WTC11 (cell line): ENCODE results near the gene ERICH3. TPM values are rescaled to one million over a fixed set of nuclear protein-coding genes. Genes with fewer than 3 reads are reported as not detected.

Experiments
- ATAC-seq: fragments of 200-7000 bp; cut with Tn5 transposase; 2 replicates; pipeline ENCODE4 v1.10.0; 2021; ENCODE audit warnings: mild to moderate bottlenecking, moderate library complexity
- CTCF ChIA-PET: fragments of 300-600 bp; sonication (Branson Sonifier 250); formaldehyde crosslinking; loops from one replicate; lab custom pipeline; 2021; ENCODE audit warnings: antibody characterized with exemption; lab: Charles Lee
- POLR2A ChIA-PET: fragments of 350-600 bp; sonication (Branson Sonifier 250); formaldehyde crosslinking; loops from one replicate; lab custom pipeline; 2021; ENCODE audit warnings: antibody characterized with exemption; lab: Charles Lee
- DNase-seq: peaks from one replicate; pipeline ENCODE4 v3.0.0; 2021; ENCODE audit warnings: low spot score
- H3K27ac Mint-ChIP-seq: 2 replicates; pipeline ENCODE4 v1.8.0; 2021; ENCODE audit warnings: mixed read lengths
- H3K27me3 Mint-ChIP-seq: 2 replicates; pipeline ENCODE4 v1.8.0; 2021; ENCODE audit warnings: low read depth, mild to moderate bottlenecking, moderate library complexity, mixed read lengths
- H3K36me3 Mint-ChIP-seq: 2 replicates; pipeline ENCODE4 v1.8.0; 2021; ENCODE audit warnings: mixed read lengths
- H3K4me1 Mint-ChIP-seq: 2 replicates; pipeline ENCODE4 v1.8.0; 2022; ENCODE audit warnings: mixed read lengths
- H3K4me3 Mint-ChIP-seq: 2 replicates; pipeline ENCODE4 v1.8.0; 2021; ENCODE audit warnings: mild to moderate bottlenecking, moderate library complexity, mixed read lengths
- H3K9me3 Mint-ChIP-seq: 2 replicates; pipeline ENCODE4 v1.8.0; 2021; ENCODE audit warnings: mixed read lengths
- ATF1 ChIP-seq: sonication (generic); formaldehyde crosslinking; IDR thresholded peaks from 2 replicates; pipeline ENCODE4 v1.8.1; 2023; ENCODE audit warnings: mild to moderate bottlenecking, moderate library complexity, missing genetic modification reagents
- ESRRA ChIP-seq: sonication (generic); formaldehyde crosslinking; IDR thresholded peaks from 2 replicates; pipeline ENCODE4 v1.8.1; 2022; ENCODE audit warnings: mild to moderate bottlenecking, missing genetic modification reagents, borderline replicate concordance
- FOXK1 ChIP-seq: sonication (generic); formaldehyde crosslinking; IDR thresholded peaks from 2 replicates; pipeline ENCODE4 v1.8.0; 2022; ENCODE audit warnings: mild to moderate bottlenecking, moderate library complexity, missing genetic modification reagents
- FOXP1 ChIP-seq: sonication (generic); formaldehyde crosslinking; IDR thresholded peaks from 2 replicates; pipeline ENCODE4 v1.8.0; 2022; ENCODE audit warnings: missing genetic modification reagents, mild to moderate bottlenecking, moderate library complexity, borderline replicate concordance
- GABPB1 ChIP-seq: sonication (generic); formaldehyde crosslinking; IDR thresholded peaks from 2 replicates; pipeline ENCODE4 v1.8.1; 2023; ENCODE audit warnings: mild to moderate bottlenecking, missing genetic modification reagents
- NR1H2 ChIP-seq: sonication (generic); formaldehyde crosslinking; IDR thresholded peaks from 2 replicates; pipeline ENCODE4 v1.9.0; 2021; ENCODE audit warnings: mild to moderate bottlenecking, moderate library complexity, missing genetic modification reagents
- NR2C2 ChIP-seq: sonication (generic); formaldehyde crosslinking; IDR thresholded peaks from 2 replicates; pipeline ENCODE4 v1.8.0; 2022; ENCODE audit warnings: mild to moderate bottlenecking, missing genetic modification reagents
- OVOL2 ChIP-seq: fragments of 250-450 bp; sonication (Bioruptor Pico); IDR thresholded peaks from 2 replicates; pipeline ENCODE4 v1.9.0; 2021; ENCODE audit warnings: mild to moderate bottlenecking, borderline replicate concordance
- SMAD3 ChIP-seq: sonication (generic); formaldehyde crosslinking; IDR thresholded peaks from 2 replicates; pipeline ENCODE4 v1.8.0; 2022; ENCODE audit warnings: missing genetic modification reagents, mild to moderate bottlenecking, borderline replicate concordance
- ZNF138 ChIP-seq: sonication (generic); formaldehyde crosslinking; conservative IDR thresholded peaks from 2 replicates; pipeline ENCODE4 v1.8.1; 2022; ENCODE audit warnings: mild to moderate bottlenecking, moderate library complexity, missing genetic modification reagents
- total RNA-seq: library from RNA; stranded (reverse); gene quantifications from 3 replicates; pipeline ENCODE4 v1.2.3, GENCODE V29; 2021
- TF ChIP-seq, protein P1 (sequence below): fragments of 250-450 bp; sonication (Bioruptor Pico); IDR thresholded peaks from 2 replicates; pipeline ENCODE4 v2.1.2; 2022; ENCODE audit warnings: mild to moderate bottlenecking, moderate library complexity
- TF ChIP-seq, protein P2 (sequence below): fragments of 250-450 bp; sonication (Bioruptor Pico); IDR thresholded peaks from 2 replicates; pipeline ENCODE4 v1.9.0; 2021; ENCODE audit warnings: mild to moderate bottlenecking
- TF ChIP-seq, protein P3 (sequence below): sonication (generic); formaldehyde crosslinking; IDR thresholded peaks from 2 replicates; pipeline ENCODE4 v1.8.1; 2022; ENCODE audit warnings: missing genetic modification reagents, borderline replicate concordance
- TF ChIP-seq, protein P4 (sequence below): sonication (generic); formaldehyde crosslinking; IDR thresholded peaks from 2 replicates; pipeline ENCODE4 v1.8.1; 2023; ENCODE audit warnings: mild to moderate bottlenecking, moderate library complexity, missing genetic modification reagents
- TF ChIP-seq, protein P5 (sequence below): sonication (generic); formaldehyde crosslinking; IDR thresholded peaks from 2 replicates; pipeline ENCODE4 v1.8.1; 2022; ENCODE audit warnings: low read depth, mild to moderate bottlenecking, moderate library complexity, missing genetic modification reagents, borderline replicate concordance
- TF ChIP-seq, protein P6 (sequence below): fragments of 250-450 bp; sonication (Bioruptor Pico); IDR thresholded peaks from 2 replicates; pipeline ENCODE4 v1.9.0; 2021; ENCODE audit warnings: moderate library complexity, mild to moderate bottlenecking, inconsistent platforms, borderline replicate concordance
- TF ChIP-seq, protein P7 (sequence below): sonication (generic); formaldehyde crosslinking; IDR thresholded peaks from 2 replicates; pipeline ENCODE4 v1.8.1; 2023; ENCODE audit warnings: mild to moderate bottlenecking, missing genetic modification reagents, borderline replicate concordance
- TF ChIP-seq, protein P8 (sequence below): sonication (generic); formaldehyde crosslinking; IDR thresholded peaks from 2 replicates; pipeline ENCODE4 v1.8.1; 2022; ENCODE audit warnings: low read depth, missing genetic modification reagents, borderline replicate concordance

Gene ERICH3
- total RNA-seq, 1 experiment from 2014 or later: 0.07 TPM

DNA sequence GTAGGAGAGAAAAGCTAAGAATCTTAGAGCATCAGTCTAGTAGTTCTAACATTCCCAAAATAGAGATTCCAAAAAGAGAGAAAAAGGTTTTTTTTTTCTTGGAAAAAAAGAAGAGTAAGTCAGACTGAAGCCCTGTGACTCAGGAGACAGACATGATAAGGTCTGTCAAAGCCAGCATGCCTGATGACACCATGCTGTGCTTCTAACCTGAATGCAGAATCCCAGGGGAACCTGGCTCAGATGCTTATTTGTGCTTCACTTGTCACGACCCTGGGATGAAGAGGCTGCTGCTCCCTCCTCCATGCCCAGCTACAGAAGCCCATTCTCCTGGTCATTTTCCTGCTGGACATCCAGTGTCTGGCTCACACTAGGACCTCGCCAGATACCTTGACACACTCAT is 44.3 kb downstream of the ERICH3 start:
- H3K9me3 Mint-ChIP-seq: no peaks in the 10 kb centered on the region
- TF ChIP-seq, protein P1, sequence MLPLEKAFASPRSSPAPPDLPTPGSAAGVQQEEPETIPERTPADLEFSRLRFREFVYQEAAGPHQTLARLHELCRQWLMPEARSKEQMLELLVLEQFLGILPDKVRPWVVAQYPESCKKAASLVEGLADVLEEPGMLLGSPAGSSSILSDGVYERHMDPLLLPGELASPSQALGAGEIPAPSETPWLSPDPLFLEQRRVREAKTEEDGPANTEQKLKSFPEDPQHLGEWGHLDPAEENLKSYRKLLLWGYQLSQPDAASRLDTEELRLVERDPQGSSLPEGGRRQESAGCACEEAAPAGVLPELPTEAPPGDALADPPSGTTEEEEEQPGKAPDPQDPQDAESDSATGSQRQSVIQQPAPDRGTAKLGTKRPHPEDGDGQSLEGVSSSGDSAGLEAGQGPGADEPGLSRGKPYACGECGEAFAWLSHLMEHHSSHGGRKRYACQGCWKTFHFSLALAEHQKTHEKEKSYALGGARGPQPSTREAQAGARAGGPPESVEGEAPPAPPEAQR (CRISPR knock-in tag): no peak
- TF ChIP-seq, protein P2, sequence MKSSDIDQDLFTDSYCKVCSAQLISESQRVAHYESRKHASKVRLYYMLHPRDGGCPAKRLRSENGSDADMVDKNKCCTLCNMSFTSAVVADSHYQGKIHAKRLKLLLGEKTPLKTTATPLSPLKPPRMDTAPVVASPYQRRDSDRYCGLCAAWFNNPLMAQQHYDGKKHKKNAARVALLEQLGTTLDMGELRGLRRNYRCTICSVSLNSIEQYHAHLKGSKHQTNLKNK: no peak
- TF ChIP-seq NR2C2 (CRISPR knock-in tag): no peak
- TF ChIP-seq, protein P3, sequence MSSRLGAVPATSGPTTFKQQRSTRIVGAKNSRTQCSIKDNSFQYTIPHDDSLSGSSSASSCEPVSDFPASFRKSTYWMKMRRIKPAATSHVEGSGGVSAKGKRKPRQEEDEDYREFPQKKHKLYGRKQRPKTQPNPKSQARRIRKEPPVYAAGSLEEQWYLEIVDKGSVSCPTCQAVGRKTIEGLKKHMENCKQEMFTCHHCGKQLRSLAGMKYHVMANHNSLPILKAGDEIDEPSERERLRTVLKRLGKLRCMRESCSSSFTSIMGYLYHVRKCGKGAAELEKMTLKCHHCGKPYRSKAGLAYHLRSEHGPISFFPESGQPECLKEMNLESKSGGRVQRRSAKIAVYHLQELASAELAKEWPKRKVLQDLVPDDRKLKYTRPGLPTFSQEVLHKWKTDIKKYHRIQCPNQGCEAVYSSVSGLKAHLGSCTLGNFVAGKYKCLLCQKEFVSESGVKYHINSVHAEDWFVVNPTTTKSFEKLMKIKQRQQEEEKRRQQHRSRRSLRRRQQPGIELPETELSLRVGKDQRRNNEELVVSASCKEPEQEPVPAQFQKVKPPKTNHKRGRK: no peak
- TF ChIP-seq, all 79 proteins: peak for 0
- Mint-ChIP-seq H3K4me3 (no peak overlapping the region), H3K27me3 (no peaks in the 10 kb centered on the region), H3K27ac (no peak overlapping the region), H3K4me1 (peaks cover 3% of the 10 kb centered on the region; the same call in 1 of the 2 replicates), H3K36me3 (no peaks in the 10 kb centered on the region)
- CTCF ChIA-PET: no interaction called here
- peak; percentile 86 for ATAC-seq
- POLR2A ChIA-PET: interaction anchor here (0.6 kb wide), 1 partner anchor 552 kb away, joined by 3 read pairs; no protein-coding TSS in a partner anchor
- DNase-seq: peak; percentile 10

DNA sequence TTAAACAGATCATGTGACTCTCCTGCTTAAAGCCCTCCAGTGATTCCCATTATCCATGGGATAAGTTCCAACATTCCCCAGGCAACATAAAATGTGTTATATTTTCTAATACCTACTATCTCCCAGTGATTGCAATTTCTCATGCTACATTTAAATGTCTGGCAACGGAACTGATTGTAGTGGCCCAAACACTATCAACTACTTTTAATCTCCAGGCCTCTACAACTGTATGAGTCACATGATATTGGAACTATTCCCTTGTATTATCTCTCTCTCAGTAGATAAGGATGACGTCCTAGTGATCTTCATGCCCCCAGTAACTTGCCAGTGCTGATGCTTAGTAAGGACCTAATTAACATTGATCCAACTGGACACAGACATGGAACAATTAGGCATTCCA is 49.9 kb downstream of the ERICH3 start:
- TF ChIP-seq ZNF138 (no peak), NR1H2 (CRISPR knock-in tag) (no peak), FOXP1 (CRISPR knock-in tag) (no peak), FOXK1 (CRISPR knock-in tag) (no peak)
- TF ChIP-seq, protein P4, sequence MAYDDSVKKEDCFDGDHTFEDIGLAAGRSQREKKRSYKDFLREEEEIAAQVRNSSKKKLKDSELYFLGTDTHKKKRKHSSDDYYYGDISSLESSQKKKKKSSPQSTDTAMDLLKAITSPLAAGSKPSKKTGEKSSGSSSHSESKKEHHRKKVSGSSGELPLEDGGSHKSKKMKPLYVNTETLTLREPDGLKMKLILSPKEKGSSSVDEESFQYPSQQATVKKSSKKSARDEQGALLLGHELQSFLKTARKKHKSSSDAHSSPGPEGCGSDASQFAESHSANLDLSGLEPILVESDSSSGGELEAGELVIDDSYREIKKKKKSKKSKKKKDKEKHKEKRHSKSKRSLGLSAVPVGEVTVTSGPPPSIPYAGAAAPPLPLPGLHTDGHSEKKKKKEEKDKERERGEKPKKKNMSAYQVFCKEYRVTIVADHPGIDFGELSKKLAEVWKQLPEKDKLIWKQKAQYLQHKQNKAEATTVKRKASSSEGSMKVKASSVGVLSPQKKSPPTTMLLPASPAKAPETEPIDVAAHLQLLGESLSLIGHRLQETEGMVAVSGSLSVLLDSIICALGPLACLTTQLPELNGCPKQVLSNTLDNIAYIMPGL (CRISPR knock-in tag): no peak
- TF ChIP-seq, protein P5, sequence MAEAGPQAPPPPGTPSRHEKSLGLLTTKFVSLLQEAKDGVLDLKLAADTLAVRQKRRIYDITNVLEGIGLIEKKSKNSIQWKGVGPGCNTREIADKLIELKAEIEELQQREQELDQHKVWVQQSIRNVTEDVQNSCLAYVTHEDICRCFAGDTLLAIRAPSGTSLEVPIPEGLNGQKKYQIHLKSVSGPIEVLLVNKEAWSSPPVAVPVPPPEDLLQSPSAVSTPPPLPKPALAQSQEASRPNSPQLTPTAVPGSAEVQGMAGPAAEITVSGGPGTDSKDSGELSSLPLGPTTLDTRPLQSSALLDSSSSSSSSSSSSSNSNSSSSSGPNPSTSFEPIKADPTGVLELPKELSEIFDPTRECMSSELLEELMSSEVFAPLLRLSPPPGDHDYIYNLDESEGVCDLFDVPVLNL: no peak
- TF ChIP-seq, protein P6, sequence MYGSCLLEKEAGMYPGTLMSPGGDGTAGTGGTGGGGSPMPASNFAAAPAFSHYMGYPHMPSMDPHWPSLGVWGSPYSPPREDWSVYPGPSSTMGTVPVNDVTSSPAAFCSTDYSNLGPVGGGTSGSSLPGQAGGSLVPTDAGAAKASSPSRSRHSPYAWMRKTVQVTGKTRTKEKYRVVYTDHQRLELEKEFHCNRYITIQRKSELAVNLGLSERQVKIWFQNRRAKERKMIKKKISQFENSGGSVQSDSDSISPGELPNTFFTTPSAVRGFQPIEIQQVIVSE (CRISPR knock-in tag): no peak
- no peaks in the 10 kb centered on the region for H3K9me3 Mint-ChIP-seq
- no peaks in the 10 kb centered on the region for H3K4me1 Mint-ChIP-seq
- ATAC-seq (no peak), DNase-seq (no peak)
- POLR2A ChIA-PET: no interaction called here
- CTCF ChIA-PET: no interaction called here
- no peak overlapping the region for H3K27ac Mint-ChIP-seq
- no peaks in the 10 kb centered on the region for H3K36me3 Mint-ChIP-seq
- H3K4me3 Mint-ChIP-seq: no peak overlapping the region
- no peaks in the 10 kb centered on the region for H3K27me3 Mint-ChIP-seq

DNA sequence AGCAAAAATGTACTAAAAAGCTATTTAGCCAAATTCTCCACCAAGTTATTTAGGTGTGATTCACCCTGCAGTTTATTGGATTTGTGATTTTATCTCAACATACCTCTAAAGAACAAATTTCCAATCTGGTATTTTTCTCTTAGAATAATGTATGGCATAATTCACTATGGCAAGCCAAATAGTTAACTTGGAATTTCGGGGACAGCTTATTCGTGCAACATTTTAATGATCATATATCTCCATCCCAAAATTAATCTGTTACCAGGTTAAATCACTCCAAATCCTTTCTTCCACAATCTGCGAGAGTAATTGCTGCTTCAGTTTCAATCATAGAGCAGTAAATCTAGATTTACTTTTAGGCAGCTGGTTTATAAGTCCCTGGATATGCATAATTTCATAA is 53.4 kb downstream of the ERICH3 start:
- Mint-ChIP-seq H3K27me3 (no peaks in the 10 kb centered on the region; the same call in 1 of the 2 replicates), H3K9me3 (no peaks in the 10 kb centered on the region), H3K4me1 (no peaks in the 10 kb centered on the region), H3K36me3 (no peaks in the 10 kb centered on the region), H3K27ac (no peak overlapping the region), H3K4me3 (no peak overlapping the region)
- DNase-seq (no peak), ATAC-seq (no peak)
- POLR2A ChIA-PET: no interaction called here
- CTCF ChIA-PET: no interaction called here
- TF ChIP-seq GABPB1: no peak
- TF ChIP-seq, protein P7, sequence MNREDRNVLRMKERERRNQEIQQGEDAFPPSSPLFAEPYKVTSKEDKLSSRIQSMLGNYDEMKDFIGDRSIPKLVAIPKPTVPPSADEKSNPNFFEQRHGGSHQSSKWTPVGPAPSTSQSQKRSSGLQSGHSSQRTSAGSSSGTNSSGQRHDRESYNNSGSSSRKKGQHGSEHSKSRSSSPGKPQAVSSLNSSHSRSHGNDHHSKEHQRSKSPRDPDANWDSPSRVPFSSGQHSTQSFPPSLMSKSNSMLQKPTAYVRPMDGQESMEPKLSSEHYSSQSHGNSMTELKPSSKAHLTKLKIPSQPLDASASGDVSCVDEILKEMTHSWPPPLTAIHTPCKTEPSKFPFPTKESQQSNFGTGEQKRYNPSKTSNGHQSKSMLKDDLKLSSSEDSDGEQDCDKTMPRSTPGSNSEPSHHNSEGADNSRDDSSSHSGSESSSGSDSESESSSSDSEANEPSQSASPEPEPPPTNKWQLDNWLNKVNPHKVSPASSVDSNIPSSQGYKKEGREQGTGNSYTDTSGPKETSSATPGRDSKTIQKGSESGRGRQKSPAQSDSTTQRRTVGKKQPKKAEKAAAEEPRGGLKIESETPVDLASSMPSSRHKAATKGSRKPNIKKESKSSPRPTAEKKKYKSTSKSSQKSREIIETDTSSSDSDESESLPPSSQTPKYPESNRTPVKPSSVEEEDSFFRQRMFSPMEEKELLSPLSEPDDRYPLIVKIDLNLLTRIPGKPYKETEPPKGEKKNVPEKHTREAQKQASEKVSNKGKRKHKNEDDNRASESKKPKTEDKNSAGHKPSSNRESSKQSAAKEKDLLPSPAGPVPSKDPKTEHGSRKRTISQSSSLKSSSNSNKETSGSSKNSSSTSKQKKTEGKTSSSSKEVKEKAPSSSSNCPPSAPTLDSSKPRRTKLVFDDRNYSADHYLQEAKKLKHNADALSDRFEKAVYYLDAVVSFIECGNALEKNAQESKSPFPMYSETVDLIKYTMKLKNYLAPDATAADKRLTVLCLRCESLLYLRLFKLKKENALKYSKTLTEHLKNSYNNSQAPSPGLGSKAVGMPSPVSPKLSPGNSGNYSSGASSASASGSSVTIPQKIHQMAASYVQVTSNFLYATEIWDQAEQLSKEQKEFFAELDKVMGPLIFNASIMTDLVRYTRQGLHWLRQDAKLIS (CRISPR knock-in tag): no peak
- TF ChIP-seq OVOL2 (CRISPR knock-in tag): no peak
- TF ChIP-seq ESRRA (CRISPR knock-in tag): no peak
- TF ChIP-seq ATF1 (CRISPR knock-in tag): no peak
- TF ChIP-seq SMAD3: no peak
- TF ChIP-seq, protein P8, sequence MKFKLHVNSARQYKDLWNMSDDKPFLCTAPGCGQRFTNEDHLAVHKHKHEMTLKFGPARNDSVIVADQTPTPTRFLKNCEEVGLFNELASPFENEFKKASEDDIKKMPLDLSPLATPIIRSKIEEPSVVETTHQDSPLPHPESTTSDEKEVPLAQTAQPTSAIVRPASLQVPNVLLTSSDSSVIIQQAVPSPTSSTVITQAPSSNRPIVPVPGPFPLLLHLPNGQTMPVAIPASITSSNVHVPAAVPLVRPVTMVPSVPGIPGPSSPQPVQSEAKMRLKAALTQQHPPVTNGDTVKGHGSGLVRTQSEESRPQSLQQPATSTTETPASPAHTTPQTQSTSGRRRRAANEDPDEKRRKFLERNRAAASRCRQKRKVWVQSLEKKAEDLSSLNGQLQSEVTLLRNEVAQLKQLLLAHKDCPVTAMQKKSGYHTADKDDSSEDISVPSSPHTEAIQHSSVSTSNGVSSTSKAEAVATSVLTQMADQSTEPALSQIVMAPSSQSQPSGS (CRISPR knock-in tag): no peak
